ENCODE results near the gene KDM4B. TPM values are rescaled to one million over a fixed set of nuclear protein-coding genes. Genes with fewer than 3 reads are reported as not detected.

Gene KDM4B
- total RNA-seq, 1 experiment from 2014 or later: 43.7 TPM

DNA sequence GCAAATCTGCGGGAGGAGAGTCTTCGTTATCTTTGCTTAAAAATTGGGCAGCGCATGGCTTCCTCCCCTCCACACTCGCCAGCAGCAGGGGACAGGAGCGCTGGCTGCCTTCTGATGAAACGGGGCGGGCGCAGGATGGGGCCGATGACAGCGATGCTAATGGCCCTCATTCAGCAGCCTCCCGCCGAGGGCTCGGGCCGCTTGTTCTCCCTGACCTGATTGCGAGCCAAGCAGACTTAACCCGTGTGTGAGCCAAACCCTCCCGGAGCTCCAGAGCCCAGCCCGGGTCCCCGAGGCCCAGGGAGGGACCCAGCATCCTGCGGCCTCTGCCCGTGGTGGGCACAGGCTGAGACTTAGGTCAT lies 90.3 kb downstream of the KDM4B start:
- no peak overlapping the region for H2BK120ac ChIP-seq (ENCODE audit: low read depth, low read length, poor library complexity, severe bottlenecking)
- H3K23me2 ChIP-seq (ENCODE audit: insufficient read length, low read depth, low read length, poor library complexity, severe bottlenecking): no peaks in the 10 kb centered on the region
- no peak overlapping the region for H4K8ac ChIP-seq (replicated peaks; ENCODE audit: insufficient read length, low read depth, low read length)
- TF ChIP-seq, protein P1, sequence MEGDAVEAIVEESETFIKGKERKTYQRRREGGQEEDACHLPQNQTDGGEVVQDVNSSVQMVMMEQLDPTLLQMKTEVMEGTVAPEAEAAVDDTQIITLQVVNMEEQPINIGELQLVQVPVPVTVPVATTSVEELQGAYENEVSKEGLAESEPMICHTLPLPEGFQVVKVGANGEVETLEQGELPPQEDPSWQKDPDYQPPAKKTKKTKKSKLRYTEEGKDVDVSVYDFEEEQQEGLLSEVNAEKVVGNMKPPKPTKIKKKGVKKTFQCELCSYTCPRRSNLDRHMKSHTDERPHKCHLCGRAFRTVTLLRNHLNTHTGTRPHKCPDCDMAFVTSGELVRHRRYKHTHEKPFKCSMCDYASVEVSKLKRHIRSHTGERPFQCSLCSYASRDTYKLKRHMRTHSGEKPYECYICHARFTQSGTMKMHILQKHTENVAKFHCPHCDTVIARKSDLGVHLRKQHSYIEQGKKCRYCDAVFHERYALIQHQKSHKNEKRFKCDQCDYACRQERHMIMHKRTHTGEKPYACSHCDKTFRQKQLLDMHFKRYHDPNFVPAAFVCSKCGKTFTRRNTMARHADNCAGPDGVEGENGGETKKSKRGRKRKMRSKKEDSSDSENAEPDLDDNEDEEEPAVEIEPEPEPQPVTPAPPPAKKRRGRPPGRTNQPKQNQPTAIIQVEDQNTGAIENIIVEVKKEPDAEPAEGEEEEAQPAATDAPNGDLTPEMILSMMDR (conservative IDR thresholded peaks at IDR 0.05): no peak
- H3K18ac ChIP-seq (ENCODE audit: insufficient read length, low read depth, low read length): no peak overlapping the region
- DNase-seq: no peak
- no peaks in the 10 kb centered on the region for H3K4me1 ChIP-seq (ENCODE audit: insufficient read depth, low read length)
- H3K27me3 ChIP-seq (ENCODE audit: insufficient read depth, low read length): no peaks in the 10 kb centered on the region
- no peak overlapping the region; a peak in 1 of 7 replicates for H3K27ac Mint-ChIP-seq
- no peak overlapping the region for H3K23ac ChIP-seq (ENCODE audit: insufficient read length, low read depth, low read length)
- H3K27ac ChIP-seq (ENCODE audit: insufficient read length, low read depth, low read length): no peak overlapping the region
- no peaks in the 10 kb centered on the region for H3K9me3 ChIP-seq (ENCODE audit: control insufficient read depth, low read depth, low read length)
- no peaks in the 10 kb centered on the region for H3K79me1 ChIP-seq (ENCODE audit: insufficient read depth, low read depth, low read length, poor library complexity, severe bottlenecking)
- no peak overlapping the region for H2AFZ ChIP-seq (ENCODE audit: low read length)
- no peak overlapping the region for H2BK12ac ChIP-seq (ENCODE audit: insufficient read length, low read depth, low read length)
- H3K36me3 Mint-ChIP-seq (ENCODE audit: insufficient read depth in 1 of 3, low read depth in 3 of 3): peaks cover 24 to 42% (median 33%) of the 10 kb centered on the region in 3 experiments
- no peak overlapping the region for H2BK15ac ChIP-seq (ENCODE audit: low read depth, low read length)
- H3T11ph ChIP-seq (ENCODE audit: low read length): no peak overlapping the region
- no peak overlapping the region for H4K5ac ChIP-seq (ENCODE audit: insufficient read length, low read depth, low read length)
- WGBS (ENCODE audit: extremely low coverage, insufficient read length, low lambda C conversion rate): no CpG with 5 or more reads among the region's 21 CpGs
- H3K9me3 Mint-ChIP-seq: peaks cover 16 to 20% of the 10 kb centered on the region in 2 experiments
- H3K27me3 Mint-ChIP-seq (ENCODE audit: low read depth): no peaks in the 10 kb centered on the region
- no peak overlapping the region for H3K56ac ChIP-seq (ENCODE audit: insufficient read length, low read depth, low read length)
- no peak overlapping the region for H3K14ac ChIP-seq (ENCODE audit: insufficient read depth, low read length)
- no peak overlapping the region for H4K91ac ChIP-seq (ENCODE audit: insufficient read length, low read depth, low read length)
- peaks cover 3 to 27% of the 10 kb centered on the region in 2 experiments for H3K4me1 Mint-ChIP-seq
- H3K4me3 Mint-ChIP-seq: no peak overlapping the region; a peak in 1 of 5 replicates
- H2BK5ac ChIP-seq (ENCODE audit: insufficient read length, low read length): no peak overlapping the region
- H3K9ac ChIP-seq (ENCODE audit: extremely low read depth, insufficient read length, low read length): no peak overlapping the region
- H3K4me2 ChIP-seq (ENCODE audit: insufficient read depth, insufficient read length, low read length): no peak overlapping the region
- no peak overlapping the region for H2AK5ac ChIP-seq (ENCODE audit: insufficient read length, low read length)
- H2BK20ac ChIP-seq (ENCODE audit: low read depth, low read length, poor library complexity, severe bottlenecking): no peak overlapping the region
- no peaks in the 10 kb centered on the region for H4K20me1 ChIP-seq (ENCODE audit: control insufficient read depth, insufficient read depth, insufficient read length)
- H3K79me2 ChIP-seq (ENCODE audit: insufficient read depth, low read length): no peaks in the 10 kb centered on the region
- H3K4ac ChIP-seq (ENCODE audit: low read depth, low read length): no peak overlapping the region
